ENCODE results near the gene UTP3.
"Not testable (repeated sequence)": the region's sequence is repeated elsewhere in the genome, so short reads cannot be mapped to it uniquely, and the experiment has no call there.

UTP3 gene

DNA sequence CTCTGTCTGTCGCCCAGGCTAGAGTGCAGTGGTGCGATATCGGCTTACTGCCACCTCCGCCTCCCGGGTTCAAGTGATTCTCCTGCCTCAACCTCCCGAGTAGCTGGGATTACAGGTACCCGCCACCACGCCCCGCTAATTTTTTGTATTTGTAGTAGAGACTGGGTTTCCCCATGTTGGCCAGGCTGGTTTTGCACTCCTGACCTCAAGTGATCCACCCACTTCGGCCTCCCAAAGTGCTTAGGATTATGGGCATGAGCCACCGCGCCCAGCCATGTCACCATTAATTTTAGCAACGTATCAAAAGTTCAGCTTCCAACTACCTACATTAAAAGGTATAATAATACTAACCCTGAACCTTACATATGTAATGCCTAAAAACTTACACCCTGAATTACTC is 940 bp upstream of the UTP3 start:
- FAIRE-seq = no peak

DNA sequence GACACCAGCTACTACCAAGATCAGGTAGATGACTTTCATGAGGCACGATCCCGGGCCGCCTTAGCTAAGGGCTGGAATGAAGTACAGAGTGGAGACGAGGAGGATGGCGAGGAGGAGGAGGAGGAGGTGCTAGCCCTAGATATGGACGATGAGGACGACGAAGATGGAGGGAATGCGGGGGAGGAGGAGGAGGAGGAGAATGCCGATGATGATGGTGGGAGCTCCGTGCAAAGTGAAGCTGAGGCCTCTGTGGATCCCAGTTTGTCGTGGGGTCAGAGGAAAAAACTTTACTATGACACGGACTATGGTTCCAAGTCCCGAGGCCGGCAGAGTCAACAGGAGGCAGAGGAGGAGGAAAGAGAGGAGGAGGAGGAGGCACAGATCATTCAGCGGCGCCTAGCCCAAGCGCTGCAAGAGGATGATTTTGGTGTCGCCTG is 481 bp downstream of the UTP3 start:
- no peak for FAIRE-seq

- no peak for FAIRE-seq
Measured at GRCh38 chr4:70691661-70692060, 3.3 kb downstream of the UTP3 start.

- FAIRE-seq = not testable (repeated sequence)
Measured at GRCh38 chr4:70694633-70695032, 6.3 kb downstream of the UTP3 start.

DNA sequence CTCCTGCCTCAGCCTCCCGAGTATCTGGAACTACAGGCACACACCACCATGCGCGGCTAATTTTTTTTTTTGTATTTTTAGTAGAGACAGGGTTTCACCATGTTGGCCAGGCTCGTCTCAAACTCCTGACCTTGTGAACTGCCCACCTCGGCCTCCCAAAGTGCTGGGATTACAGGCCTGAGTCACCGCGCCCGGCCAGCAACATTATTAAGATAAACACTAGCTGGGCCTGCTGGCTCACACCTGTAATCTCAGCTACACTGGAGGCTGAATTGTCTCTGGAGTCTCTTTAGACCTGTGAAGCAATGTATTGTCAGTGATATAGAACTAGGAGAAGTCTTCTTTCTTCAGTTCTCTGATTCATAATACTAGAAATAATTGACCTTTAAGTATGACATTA is 10.1 kb downstream of the UTP3 start:
- FAIRE-seq = not testable (repeated sequence)

DNA sequence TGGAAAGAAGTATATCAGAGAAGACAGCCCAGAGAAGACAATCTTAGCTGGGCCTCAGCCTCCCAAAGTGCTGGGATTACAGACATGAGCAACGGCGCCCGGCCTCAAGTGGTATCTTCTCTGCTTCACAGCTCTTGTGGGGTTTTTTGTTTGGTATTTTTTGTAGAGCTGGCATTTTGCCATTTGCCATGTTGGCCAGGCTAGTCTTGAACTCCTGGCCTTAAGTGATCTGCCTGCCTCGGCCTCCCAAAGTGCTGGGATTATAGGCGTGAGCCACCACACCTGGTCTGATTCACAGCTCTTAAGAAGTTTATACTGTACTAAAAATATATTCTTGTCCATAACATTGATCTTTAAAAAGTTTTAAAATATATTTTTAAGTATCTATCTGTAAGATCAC is 12.4 kb downstream of the UTP3 start:
- FAIRE-seq = no peak

DNA sequence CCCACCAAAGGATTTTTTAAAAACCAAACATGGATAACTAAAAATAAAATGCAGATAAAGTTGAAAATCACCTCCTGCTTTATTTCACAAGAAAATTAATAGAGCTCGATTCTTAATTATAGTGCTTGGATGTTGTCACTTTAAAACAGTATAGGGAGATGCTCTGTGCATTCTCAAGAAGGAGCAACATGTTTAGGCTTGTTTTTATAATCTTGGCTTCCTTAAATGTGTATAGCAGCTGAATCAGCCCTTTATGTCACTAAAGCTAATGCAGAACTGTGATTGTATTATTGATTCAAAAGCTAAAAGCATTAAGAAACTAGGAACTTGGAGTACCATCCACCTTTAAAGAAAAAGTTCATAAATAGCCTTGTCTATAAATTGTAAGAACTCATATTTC is 12.9 kb downstream of the UTP3 start:
- FAIRE-seq = no peak

- not testable (repeated sequence) for FAIRE-seq
Measured at GRCh38 chr4:70702592-70702991, 14.3 kb downstream of the UTP3 start.

- FAIRE-seq = peak; percentile 35
Measured at GRCh38 chr4:70703619-70704214, 15.4 kb downstream of the UTP3 start.

DNA sequence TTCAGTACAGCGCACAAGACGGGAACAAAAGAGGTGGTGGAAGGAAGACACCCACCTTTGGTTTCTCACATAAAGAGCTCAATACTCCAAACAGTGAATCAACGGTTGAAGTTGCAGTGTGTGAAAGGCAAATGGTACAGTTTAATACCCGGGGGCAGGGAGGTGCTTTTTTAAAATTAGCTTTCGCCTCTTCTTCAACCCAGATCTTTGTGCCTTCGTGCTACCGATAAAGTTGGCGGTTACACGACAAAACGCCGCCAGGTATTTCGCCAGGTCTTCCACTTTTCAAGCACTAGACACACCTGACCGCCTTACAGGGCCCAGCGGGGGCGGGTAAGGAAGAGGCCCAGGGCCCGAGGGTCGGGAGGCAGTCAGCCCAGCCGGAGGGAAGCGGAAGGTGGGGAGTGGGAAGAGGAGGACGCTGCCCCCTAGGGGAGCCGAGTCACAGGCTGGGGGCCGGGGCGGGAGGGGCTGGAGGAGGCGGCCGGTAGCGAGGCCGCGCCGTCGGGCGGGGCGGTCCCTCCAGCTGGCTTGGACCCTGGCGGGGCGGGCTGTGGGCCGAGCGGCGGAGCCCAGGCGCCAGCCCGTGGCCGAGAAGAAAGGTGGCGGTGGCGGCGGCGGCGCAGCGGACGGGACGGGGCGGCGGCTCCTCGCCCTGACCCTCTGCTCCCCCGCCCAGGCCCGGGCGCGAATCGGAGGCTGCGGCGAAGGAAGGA is 16.0 kb downstream of the UTP3 start:
- no peak for FAIRE-seq

GRCh38 chr4:70704931-70705182 is 16.5 kb downstream of the UTP3 start:
- no peak for FAIRE-seq

DNA sequence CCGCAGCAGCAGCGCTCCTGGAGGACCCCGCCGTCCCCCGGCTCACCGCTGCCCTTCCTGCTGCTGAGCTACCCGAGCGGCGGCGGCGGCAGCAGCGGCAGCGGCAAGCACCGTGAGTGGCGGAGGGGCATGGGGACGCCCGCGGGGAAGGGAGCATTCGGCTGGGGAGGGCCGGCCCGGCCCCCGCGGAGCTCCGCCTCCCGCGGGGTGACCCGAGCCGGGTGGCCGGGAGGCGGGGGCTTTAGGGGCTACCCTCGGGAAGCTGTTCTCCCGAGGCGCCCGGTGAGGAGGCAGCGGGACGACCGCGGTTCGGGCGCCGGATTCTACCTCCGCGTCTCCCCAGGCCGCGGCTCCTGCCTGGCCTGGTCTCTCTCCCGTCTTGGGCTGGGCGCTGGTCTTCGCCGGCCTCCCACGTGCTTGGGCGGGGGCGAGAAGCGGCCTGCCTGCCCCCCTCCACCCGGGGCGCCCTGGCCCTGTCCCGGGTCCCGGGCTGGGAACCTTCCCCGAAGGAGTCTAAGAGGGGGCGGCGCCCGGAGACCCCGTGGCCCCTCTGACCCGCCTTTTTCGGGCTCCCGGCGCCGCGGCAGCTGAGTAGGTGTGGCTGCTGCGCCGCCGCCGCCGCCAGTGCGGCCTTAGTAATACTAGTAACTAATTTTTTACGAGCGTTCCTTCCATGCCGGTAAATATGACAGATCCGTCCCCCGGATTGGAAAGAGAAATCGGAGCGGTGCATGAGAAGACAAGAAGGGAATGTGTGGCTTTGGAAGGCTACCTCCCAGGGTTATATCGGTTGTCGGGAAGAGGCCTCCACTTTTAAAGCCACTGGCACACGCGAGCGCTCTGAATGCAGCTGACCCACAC is 17.1 kb downstream of the UTP3 start:
- FAIRE-seq = no peak

DNA sequence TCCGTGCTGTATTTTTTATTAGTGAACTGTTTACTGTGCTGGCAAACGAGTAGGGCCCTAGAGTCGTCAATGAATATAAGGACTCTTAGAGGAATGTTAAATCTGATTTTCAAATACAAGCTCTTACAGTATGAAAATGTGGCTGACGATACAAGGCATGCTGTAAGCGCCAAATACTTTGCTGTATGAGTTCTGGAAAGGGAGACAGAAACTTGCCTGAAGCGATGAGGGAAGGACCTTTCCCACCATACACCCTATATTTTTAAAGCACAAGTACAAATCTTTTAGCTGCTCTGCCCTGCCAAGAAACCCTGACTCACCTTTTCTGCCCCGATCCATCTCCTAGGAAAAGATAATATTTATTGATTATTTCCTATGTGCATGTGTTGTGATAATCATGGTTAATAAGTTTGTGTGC is 17.7 kb downstream of the UTP3 start:
- no peak for FAIRE-seq

- no peak for FAIRE-seq
Measured at GRCh38 chr4:70706516-70706915, 18.2 kb downstream of the UTP3 start.

DNA sequence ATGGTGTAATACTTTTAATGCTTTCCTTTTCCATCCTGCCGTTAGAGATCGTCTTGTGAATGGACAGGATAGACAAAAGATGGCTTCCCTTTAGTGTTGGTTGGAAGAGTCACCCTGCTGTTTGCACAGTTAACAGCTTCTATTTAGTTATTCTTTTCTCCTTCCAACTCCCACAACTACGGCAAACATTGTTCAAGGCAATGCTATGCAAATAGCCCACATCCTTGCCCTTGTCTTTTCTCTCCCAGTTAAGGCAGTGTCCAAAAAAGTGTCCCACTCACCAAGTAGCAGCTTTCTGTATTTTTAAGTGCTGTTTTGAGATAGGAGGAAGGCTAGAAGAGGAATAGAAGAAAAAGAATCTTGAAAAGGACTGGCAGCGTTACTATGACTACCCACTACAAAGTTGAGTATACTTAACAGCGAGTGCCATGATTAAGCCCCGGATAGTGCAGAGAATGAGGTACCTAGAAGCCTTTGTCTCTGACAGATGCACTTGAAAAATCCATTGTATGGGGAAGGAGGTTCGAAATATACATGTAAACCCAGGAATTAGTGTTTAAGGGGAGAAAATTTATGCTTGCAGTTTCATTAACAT is 21.4 kb downstream of the UTP3 start:
- FAIRE-seq = no peak

GRCh38 chr4:70711599-70711998 is 23.3 kb downstream of the UTP3 start:
- FAIRE-seq = no peak

DNA sequence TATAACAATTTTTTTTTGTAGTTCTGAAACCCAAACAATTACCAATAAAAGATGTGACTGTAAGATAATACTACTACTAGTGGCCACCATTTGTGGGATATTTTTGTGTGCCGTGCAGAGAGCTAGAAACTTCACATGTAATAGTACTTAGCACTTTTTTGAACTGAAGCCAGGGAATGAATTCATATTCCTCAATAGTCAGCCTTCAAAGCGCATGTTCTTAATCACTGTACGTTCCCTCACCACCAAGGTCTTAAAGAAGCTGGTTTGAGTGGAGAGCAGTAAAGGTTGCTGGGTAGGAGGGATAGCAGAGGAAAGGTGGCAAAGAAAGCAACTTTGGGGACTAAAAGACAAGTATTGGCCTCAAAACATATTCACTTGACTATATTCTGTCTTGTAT is 23.8 kb downstream of the UTP3 start:
- FAIRE-seq = no peak

DNA sequence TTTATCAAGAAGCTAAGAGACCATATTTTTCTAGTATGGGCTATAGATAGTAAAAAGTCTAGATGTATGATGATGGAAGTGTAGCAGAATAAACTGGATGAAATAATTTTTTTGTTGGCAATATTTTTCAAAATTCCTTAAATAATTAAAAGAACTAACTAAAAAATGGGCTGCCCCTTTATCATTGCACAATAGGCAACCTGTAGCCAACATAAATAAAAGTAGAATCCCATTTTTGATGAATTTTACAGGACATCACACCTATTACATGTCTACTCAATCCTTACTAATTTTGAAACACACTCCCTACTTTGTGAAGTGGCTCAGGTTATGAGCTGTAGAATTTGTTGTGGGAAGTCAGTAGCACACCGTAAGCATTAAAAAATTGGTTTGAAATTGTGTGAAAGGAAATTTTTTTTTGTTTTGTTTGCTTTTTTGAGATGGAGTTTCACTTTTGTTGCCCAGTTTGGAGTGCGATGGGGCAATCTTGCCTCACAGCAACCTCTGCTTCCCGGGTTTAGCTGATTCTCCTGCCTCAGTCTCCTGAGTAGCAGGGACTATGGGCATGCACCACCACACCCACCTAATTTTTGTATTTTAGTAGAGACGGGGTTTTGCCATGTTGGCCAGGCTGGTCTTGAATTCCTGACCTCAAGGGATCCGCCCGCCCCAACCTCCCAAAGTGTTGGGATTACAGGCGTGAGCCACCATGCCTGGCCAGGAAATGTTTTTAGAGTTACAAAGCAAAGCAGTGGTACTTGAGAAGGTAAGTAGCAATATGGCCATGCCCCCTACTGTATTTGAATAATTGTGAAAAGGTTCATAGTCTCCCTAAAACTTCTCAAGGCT is 24.5 kb downstream of the UTP3 start:
- no peak for FAIRE-seq

DNA sequence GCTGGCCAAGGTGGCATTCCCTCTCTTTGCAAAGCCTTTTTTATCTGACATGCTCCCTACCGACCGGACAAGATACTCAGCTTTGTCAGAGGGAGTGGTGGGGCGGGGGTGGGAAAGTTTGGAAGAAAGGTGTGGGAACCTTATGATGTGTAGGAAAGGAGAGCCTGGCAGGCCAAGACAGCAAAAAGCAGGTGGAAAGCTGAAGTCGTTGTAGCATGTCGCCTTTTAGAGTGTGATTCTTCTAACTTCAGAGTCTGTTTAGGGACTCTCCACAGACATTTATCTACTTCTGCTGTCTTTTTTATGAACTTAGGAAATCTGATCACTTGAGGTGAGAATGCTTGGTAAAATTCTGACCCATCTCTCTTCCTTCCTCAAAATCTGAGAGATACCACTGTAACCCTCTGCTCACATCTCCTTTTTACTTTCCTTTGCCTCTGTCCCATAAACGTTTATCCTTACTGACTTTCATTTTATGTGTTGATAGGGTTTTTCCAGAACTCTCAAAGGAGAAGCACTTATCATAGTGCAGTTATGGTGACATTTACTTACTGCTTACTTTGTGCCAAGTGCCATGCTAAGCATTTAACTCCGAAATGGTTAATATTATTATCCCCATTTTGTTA is 25.2 kb downstream of the UTP3 start:
- no peak for FAIRE-seq

GRCh38 chr4:70714079-70714887 is 26.0 kb downstream of the UTP3 start:
- FAIRE-seq = no peak

DNA sequence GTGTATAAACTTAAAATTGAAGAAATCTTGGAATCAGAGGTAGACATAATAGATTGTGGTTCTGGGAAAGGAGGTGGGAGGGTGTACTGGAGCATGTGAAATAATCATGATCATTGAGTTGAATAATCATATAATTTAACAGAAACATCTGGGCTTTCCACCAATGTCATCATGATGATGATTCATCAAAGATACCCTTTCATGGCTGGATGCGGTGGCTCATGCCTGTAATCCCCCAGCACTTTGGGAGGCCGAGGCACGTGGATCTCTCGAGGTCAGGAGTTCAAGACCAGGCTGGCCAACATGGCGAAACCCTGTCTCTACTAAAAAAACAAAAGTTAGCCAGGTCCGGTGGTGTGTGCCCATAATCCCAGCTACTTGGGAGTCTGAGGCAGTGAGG is 26.8 kb downstream of the UTP3 start:
- no peak for FAIRE-seq
